HG02763 (cell line): Measurements from ENCODE around the gene NFIA.

Experiments
- ATAC-seq: cut with Tn5 transposase; IDR thresholded peaks from one replicate; pipeline ENCODE4 v1.9.1; 2021; ENCODE audit warnings: mild to moderate bottlenecking, moderate library complexity; ENCODE audit not compliant: unreplicated experiment

NFIA gene

DNA sequence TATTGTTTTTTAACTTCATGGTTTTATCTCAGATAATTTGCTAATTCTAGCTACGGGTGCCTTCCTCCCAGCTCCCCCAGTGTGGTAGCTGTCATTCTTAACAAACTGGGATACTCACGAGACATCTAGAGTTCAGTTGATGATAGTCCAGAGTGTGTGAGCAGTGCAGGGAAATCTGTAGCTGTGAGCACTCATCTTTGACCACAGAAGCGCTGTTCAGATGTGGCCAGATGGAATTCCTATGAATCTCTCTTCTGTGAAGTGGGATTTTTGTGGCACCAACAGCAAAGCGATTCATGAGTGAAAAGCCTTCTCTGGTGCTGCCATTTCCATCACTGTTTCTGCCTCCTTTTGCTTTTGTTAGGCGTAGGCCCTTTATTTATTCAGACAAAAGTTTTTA lies 125.1 kb downstream of the NFIA start:
- no peak for ATAC-seq

- ATAC-seq = no peak
Measured at GRCh38 chr1:61208172-61208571, 125.8 kb downstream of the NFIA start.

DNA sequence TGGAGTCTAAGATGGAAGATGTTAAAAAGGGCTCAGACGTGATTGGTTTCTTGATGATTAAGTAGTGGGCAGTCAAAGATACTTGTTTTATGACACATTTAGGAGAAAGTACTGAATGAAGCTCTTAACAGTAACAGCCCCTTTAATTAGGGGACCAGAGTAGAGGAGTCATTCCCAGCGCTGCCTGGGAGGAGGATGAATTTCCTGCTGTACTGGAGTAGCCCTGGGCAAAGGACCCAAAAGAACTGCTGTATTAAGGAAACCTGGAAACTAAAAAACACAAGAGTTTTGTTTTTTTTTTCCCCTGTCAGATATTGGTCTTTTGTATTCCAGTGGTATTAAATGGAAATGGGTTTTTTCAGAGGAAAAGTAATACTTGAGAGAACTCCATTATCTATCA lies 126.5 kb downstream of the NFIA start:
- ATAC-seq = no peak

DNA sequence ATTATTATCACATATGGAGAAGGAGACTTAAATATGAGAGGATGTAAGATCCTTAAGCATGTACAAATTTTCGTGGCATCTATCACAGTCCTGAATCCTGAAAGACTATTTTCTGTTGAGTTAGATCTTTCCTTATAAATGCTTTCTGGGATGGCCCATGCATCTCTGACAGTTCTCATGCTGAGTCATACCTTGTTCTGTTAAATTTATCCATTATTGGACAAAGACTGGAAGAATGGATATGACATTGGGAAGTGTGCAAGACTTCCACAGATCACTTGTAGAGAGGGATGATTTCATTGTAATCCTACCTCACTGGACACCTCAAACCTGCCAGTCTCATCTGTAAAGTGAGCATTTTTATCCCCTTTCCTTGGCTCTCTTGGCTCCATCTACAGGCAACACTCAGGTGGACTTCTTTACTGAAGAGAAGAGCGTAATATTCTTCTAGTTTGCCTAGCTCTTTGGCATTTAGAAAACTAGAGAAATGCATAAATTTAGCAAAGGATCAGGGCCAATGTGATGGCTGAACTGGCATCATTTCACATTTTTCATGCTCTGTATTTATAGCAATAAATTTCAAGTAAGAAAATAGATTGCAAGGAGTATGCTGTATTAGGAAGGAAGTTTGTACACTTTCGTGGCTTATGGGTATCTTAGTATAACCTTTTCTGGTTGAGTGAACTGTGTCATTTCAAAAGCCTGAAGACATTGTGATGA lies 128.2 kb downstream of the NFIA start:
- ATAC-seq = no peak

DNA sequence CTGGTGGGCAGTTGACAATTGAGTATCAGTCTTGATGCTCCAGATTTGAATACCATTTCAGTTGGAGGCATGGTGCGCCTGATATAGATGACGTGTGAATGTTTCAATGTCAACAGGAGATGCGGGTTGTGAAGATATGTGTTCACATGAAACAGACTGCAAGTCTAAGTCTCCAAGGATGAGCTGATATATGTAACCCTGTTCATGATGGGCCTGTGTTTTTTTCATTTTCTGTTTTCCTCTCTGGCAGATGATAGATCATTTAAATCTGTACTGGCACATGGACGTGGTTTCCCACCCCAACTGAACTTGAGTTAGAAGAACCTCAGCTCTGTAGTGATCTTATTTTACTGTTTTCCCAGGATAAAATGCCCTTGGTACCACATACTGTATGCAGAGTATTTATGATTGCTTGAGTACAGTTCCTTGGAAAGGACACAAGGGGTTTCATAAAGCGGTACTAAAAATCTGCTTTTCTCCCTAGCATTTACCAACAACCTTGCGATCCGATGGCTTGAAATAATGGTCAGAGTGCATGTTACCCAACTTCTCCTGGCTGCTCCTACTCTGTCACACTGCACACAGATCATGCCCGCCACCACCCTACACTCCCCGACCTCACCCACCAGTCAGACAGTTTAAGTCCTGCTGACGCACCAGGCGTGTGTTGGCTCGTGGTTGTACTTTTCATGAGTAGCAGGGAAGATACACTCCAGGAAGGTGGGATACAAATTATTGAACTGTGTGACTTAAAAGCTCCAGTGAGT lies 131.1 kb downstream of the NFIA start:
- ATAC-seq = no peak

GRCh38 chr1:61215119-61215518 lies 132.8 kb downstream of the NFIA start:
- no peak for ATAC-seq

DNA sequence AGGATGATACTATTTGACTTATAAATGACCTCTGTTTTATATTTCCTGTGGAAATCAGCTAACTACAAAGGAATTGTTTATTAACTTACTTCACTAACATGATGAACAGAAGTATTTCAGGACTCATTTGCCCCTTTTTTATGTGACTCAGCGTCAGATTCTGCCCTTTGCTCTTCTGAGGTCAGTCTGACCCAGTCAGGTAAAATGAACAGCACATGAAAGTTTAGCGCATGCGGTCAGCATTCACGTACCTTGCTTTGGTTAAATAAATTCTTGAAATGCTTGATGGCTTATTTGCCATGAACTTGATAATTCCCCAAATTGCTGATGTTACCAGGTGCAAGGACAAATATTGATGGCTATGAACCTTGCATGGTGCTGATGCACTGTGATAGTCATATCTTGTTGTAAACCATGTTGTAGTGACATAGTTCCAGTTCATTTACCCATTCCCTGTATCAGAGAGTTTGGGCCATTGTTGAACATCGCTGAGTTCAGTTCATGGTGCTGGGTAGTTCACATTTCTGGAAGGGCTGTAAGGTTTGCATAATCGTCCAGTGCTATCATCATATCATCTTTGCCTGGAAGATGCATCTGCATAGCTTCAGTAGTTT lies 133.4 kb downstream of the NFIA start:
- no peak for ATAC-seq

DNA sequence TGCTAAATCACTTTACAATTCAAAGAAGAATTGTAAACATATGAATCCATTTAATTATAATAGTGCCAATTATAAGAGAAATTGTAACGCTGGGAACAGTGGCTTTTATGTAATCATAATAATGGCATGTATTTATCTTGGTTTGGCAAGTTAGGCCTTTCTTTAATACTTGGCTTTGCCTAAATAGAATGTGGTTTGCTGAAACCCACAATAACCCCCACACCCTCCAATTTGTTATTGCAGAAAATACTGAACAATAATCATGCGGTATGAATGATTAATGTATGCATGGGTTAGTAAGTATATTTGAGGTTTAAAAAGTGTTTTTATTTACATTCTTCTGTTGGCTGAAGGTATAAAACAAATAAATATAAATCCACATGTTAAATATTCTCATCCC lies 138.2 kb downstream of the NFIA start:
- no peak for ATAC-seq

DNA sequence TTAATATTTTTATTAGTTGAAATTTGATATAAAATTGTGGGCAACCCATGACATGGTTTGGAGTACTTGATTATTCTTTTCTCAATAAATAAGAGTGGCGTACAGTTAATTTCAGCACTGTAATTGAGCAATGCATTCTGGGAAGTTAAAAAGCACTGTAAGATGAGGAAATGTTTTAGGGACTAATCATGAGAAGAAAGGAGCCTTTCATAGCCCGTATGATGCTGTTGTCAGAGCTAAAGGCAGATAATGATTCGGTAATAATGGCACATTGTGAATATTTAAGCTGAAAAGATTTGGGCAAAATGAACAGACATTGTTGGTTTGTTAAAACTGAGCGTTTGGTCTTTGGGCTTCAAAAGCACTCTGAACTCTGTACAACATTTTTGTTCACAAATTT lies 139.3 kb downstream of the NFIA start:
- ATAC-seq = no peak

GRCh38 chr1:61222240-61222639 lies 139.9 kb downstream of the NFIA start:
- no peak for ATAC-seq

GRCh38 chr1:61223140-61223539 lies 140.8 kb downstream of the NFIA start:
- ATAC-seq = no peak

GRCh38 chr1:61224609-61225008 lies 142.2 kb downstream of the NFIA start:
- no peak for ATAC-seq

GRCh38 chr1:61225478-61225877 lies 143.1 kb downstream of the NFIA start:
- ATAC-seq = no peak

- no peak for ATAC-seq
Measured at GRCh38 chr1:61226791-61227567, 144.6 kb downstream of the NFIA start.

- ATAC-seq = no peak
Measured at GRCh38 chr1:61227857-61228550, 145.6 kb downstream of the NFIA start.

DNA sequence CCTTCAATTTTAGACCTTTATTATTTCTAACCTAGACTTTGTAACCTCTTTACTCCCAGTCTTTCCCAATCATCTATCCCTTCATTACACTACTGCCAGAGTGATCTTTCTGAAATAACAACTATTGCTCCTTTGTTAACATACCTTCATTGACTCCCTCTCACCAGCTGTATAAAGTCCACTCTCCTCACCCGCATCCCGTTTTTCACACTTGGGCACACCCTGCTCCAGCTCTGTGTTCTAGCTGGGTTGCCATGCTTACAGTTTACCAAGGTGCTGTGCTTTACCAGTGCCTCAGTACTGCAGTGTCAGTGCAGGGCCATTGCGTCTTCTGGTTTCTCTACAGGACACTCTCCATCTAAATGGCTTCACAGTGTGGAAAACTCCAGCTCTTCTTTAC lies 148.2 kb downstream of the NFIA start:
- ATAC-seq = no peak

- no peak for ATAC-seq
Measured at GRCh38 chr1:61231795-61232194, 149.4 kb downstream of the NFIA start.

DNA sequence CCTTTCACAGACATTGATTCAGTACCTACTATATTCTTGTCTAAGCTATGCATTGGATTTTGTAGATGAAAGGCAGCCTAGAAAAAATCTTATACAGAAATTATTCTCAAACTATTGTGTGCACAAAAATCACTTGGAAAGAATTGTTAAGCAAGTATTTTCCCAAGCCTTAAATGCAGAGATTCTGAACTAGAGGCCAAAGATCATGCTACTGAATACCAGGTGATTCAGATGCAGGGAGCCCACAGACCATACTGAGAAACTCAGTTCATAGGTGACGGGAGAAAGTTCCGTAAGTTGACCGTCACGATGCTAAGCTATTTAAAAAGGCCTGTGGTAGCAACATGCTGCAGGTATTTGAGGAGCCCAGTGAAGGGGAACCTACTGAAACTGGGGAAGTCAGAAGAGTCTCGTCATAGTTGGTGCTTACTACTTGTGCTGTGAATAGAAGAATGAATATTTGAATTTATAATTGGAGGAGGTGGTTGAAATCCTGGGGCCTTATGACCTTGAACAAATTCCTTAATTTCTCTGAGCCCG lies 150.8 kb downstream of the NFIA start:
- ATAC-seq = no peak

- ATAC-seq = no peak
Measured at GRCh38 chr1:61234587-61234919, 152.2 kb downstream of the NFIA start.

DNA sequence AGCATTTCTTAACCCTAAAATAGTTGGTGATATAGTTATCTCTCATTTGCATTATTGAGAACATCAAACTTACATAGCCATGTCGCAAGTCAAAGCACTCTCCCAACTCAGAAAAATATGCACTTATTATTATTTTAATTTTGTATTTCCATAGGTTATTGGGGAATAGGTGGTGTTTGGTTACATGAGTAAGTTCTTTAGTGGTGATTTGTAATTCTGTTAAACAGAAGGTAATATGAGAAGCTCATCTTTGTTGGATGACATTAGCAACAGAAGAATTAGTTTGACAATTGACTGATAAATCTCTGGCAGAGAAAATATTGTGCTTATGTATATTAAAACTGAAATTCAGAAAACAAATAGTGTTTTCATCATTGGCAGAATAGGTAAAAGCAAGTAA lies 154.8 kb downstream of the NFIA start:
- no peak for ATAC-seq
